ENCODE measurements around the gene ALKBH3.

DNA sequence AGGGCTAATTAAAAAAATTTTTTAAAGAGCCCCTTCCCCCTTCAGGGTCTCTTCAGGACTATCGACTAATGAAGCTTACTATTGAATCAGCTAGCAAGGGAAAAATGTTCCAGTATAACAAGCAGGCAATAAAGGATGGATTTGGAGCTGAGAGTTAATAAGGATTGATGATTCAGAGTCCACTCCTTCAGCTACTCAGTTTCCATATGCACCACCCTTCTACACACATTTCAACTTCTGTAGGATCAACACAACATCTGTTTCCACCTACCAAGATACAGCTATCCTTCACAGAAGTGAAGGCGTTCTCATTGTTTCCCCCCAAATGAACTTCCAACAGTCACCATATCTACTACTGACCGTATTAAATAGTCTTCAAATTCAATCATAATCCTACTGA lies 6.6 kb upstream of the ALKBH3 start:
- no peak for TF ChIP-seq POLR2AphosphoS5 (IDR thresholded peaks at IDR 0.05; ENCODE audit: borderline replicate concordance, low read depth, low read length)
- TF ChIP-seq EZH2 (IDR thresholded peaks at IDR 0.05), result no peak
- TF ChIP-seq FOXP2 (optimal IDR thresholded peaks at IDR 0.05; ENCODE audit: control extremely low read depth, extremely low read length, insufficient read depth), result no peak

Measured in SK-N-MC (cell line).